ENCODE data around the gene SNX8.

The SNX8 gene

GRCh38 chr7:2244404-2244995 lies 69.7 kb downstream of the SNX8 start:
- no peak for DNase-seq (ENCODE audit: low spot score)

DNA sequence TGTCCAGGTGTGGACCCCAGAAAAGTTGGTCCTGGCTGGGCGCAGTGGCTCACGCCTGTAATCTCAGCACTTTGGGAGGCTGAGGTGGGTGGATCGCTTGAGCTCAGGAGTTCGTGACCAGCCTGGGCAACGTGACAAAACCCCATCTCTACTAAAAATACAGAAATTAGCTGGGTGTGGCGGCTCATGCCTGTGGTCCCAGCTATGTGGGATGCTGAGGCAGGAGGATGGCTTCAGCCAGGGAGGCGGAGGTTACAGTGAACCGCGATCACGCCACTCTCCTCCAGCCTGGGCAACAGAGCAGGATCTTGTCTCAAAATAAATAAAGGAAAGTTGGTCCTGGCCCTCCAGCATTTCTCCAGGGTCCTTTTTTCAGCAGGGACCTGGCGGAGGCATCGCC lies 70.8 kb downstream of the SNX8 start:
- no peak for DNase-seq (ENCODE audit: low spot score)

DNA sequence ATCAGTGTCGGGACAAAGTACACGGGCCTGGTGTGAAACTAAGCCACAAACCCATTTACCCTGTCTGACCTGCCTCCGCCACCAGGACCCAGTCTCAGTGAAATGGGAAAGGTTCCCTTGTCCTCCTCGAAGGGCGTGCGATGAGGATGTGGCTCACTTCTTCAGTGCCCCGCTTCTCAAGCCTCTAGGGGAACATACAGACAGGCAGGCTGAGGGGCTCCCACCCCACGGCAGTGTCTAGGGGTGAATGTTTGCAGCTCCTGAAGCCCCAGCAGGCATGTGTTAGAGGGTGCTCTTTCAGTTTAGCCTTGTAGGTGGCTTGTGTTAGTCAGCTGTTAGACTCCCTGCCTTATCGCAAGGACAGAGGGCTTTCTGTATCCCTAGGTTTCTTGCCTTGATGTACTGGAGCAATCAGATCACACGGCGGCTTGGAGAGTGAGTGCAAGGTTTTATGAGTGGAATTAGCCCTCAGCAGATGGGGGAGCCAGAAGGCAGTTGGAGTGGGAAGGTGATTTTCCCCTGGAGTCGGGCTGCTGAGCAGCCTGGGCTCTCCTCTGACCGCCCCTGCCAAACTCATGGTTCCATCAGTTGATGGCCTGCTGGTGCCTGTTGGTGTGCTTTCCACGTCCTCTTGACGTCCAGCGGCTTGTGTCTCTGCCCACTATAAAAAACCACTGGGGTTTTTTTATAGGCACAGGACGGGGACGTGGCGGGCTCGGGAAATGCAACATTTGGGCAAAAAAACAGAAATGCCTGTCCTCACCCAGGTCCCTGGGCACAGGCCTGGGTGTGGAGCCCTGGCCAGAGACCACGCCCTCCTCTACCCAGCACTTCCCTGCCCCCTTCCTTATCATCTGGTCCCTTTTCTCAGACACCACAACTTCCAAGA lies 71.5 kb downstream of the SNX8 start:
- DNase-seq (ENCODE audit: low spot score), result no peak

DNA sequence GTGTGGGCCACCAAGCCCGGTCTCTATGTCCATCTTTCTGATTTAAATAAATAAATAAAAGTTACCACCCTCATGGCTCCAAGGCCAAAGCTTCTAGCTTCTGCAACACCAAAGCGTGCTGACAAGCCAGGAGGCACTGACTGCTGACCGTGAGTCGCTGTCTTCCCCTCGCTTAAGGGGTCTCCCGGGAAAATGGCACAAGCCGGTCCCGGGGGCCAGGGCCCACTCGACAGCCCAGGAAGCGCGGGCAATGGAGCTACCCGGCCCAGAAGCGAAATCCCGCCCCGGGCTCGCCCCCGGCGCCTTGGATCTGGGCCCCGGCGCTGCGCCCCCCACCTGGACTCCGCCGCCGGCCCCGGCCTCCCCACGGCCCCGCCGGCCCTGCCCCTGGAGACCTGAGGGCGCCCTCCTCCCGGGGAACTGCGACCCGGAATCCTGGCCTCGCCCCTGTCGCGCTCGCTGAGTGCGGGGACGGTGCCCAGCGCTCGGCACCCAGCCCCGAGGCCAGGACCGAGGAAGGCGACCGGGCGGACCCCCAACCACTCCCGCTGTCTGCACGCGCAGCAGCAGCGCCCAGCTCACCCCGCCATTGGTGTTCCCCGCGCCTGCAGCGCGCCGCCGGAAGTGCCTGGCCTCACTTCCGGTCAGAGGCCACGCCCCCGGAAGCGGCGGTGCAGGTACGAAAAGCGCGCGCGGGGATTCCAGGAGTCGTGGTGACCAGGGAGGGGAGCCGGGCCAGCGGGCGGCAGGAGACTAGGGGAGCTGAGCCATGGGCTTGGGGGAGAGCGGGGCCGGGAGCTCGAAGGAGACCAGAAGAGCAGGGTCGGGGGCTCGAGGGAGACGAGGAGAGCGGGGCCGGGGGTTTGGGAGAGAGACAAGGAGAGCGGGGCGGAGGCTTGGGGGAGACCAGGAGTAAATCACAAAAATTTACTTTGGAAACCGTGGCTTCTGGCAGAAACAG lies 72.4 kb downstream of the SNX8 start, which contains the start of the genes MRM2 and NUDT1:
Gene MRM2 (minus strand): TSS at position 626 of the 961 bp plus-strand sequence. CDS start 36 bp downstream, at position 590.
Gene NUDT1 (plus strand): TSS at position 647 of the 961 bp plus-strand sequence. CDS start 2,349 bp downstream, outside the sequence.
- peak; percentile 91 for DNase-seq (ENCODE audit: low spot score)

DNA sequence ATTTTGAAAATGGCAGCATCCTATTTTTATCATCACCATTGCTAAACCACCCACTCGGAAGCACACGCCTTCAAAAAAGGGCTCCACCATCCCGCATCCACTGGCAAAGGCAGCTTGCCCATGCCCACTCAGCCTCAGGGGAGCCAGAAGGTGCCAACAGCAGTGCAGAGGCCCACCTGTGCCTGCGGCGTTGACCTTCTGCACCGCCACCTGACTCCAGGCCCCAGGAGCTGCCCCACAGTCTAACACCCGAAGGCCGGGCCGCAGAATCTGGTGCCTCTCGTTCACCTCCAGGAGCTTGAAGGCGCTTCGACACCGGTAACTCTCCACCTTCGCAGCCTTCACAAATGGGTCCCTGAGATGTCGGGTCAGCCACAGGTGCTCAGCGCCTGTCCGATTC lies 75.0 kb downstream of the SNX8 start:
- DNase-seq (ENCODE audit: low spot score), result no peak

DNA sequence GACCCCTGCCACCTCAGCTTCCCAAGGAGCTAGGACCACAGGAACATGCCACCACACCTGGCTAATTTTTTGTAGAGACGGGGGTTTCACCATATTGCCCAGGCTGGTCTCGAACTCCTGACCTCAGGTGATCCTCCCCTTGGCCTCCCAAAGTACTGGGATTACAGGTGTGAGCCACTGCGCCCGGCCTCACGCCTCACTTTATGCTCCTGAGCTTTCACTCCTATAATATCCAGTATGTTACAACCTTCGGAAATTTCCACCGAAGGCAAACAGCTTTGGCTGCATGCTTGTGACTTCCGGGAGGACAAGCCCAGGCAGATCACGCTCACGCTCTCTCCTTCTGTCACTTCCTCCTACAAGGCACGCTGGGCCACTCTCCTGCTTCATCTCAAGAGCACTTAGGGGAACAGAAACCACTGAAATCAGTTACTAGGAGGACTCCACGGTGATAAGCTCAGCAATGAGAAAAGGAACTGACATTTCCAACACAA lies 77.1 kb downstream of the SNX8 start:
- DNase-seq (ENCODE audit: low spot score), result no peak

- DNase-seq (ENCODE audit: low spot score), result no peak
These were observed 80.3 kb downstream of the SNX8 start for GRCh38 chr7:2233926-2234325.

- DNase-seq (ENCODE audit: low spot score), result peak; percentile 97
These were observed 81.3 kb downstream of the SNX8 start, which contains the start of gene MAD1L1 for GRCh38 chr7:2232766-2233520. Gene MAD1L1, minus strand, starts transcription at chr7:2232945. Its CDS starts 2,812 bp downstream, at chr7:2230133.

GRCh38 chr7:2231992-2232765 lies 82.1 kb downstream of the SNX8 start:
- peak; percentile 79 for DNase-seq (ENCODE audit: low spot score)

DNA sequence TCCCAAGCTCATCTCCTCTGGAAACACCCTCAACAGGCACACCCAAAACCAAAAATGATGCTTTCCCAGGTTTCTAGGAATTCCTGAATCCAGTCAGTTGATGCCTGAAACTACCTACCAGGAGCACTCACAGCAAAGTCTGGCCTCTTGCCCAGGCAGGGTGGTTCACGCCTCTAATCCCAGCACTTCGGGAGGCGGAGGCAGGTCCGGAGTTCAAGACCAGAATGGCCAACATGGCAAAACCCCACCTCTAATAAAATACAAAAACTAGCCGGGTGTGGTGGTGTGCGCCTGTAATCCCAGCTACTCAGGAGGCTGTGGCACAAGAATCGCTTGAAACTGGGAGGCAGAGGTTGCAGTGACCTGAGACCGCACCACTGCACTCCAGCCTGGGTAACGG lies 83.4 kb downstream of the SNX8 start:
- no peak for DNase-seq (ENCODE audit: low spot score)

GRCh38 chr7:2230226-2230625 lies 84.0 kb downstream of the SNX8 start:
- no peak for DNase-seq (ENCODE audit: low spot score)

GRCh38 chr7:2229467-2229866 lies 84.8 kb downstream of the SNX8 start:
- DNase-seq (ENCODE audit: low spot score), result no peak

DNA sequence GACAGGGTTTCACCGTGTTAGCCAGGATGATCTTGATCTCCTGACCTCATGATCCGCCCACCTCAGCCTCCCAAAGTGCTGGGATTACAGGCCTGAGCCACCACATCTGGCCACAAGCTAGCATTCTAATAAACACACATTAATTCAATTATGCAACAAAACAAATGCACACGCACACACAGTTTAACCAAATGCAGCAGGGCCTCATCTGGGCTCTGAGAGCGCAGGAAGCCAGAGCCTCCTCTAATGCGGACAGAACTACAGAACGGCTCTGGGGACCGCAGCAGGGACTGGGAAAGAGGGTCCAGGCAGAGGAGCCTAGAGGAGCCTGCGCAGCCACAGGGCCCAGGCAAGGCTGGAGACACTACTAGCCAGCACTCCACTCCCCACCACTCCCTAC lies 85.3 kb downstream of the SNX8 start:
- DNase-seq (ENCODE audit: low spot score), result no peak

GRCh38 chr7:2227699-2228098 lies 86.5 kb downstream of the SNX8 start:
- no peak for DNase-seq (ENCODE audit: low spot score)

- no peak for DNase-seq (ENCODE audit: low spot score)
These were observed 88.4 kb downstream of the SNX8 start for GRCh38 chr7:2225830-2226229.

GRCh38 chr7:2225336-2225735 lies 88.9 kb downstream of the SNX8 start:
- DNase-seq (ENCODE audit: low spot score), result no peak

GRCh38 chr7:2224934-2225333 lies 89.3 kb downstream of the SNX8 start:
- DNase-seq (ENCODE audit: low spot score), result no peak

DNA sequence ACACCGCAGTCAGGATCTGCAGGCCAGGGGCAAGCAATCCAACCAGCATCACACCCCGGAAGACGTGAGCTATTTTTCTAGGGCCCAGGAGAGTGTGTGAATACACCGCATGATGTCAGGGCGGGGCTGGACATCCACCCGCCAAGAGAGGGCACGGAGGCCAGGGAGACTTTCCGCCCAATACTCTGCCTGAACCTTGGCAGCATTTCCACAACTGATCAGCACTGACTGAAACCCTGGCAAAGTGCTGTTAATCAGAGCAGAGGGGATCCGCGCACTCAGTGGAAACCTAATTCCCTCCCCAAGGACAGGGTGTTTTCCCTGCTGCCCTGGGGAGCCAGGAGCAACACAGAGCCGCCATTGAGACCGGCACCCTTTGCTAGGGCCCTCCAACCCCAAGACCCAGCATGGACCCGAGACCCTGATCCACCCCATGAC lies 89.7 kb downstream of the SNX8 start:
- peak; percentile 65 for DNase-seq (ENCODE audit: low spot score)

GRCh38 chr7:2223321-2223720 lies 90.9 kb downstream of the SNX8 start:
- no peak for DNase-seq (ENCODE audit: low spot score)

DNA sequence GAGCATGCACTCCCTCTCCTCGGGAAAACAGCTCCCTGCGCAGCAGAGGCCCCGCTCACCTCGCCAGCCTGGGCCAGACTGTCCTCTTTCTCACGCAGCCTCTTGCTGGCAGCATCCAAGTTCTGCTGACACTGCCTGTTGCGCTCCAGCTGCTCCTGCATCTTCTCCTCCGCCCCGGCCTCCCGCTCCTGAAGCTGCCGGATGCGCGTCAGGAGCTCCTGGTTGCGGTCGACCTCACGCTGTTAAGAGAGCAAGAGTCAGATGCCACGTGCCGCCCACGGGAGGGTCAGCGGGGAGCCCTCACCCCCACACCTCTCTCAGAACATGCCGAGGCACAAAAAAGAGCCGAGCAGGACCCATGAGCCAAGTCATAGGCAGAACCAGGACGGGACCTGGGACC lies 91.7 kb downstream of the SNX8 start:
- DNase-seq (ENCODE audit: low spot score), result no peak

Measured in D341Med (cell line).